IMR-90 (cell line): ENCODE measurements around the gene AUTS2. TPM values are rescaled to one million over a fixed set of nuclear protein-coding genes. Genes with fewer than 3 reads are reported as not detected.

Experiments used
- ATAC-seq: fragments of 200-7000 bp; cut with Tn5 transposase; 2 replicates; pipeline ENCODE4 v1.9.1; 2020; ENCODE audit warnings: low read depth, mild to moderate bottlenecking, moderate library complexity
- BruUV-seq: library from RNA; stranded (reverse); fragments of 400-500 nt; replicated peaks from 2 replicates; lab custom pipeline; 2021; lab: Mats Ljungman, UMichigan
- CTCF ChIA-PET: fragments of 300-600 bp; formaldehyde crosslinking; extraction: SDS; loops from one replicate; lab custom pipeline; 2021; ENCODE audit warnings: antibody characterized with exemption; lab: Yijun Ruan, JAX
- POLR2A ChIA-PET: fragments of 300-600 bp; sonication (Branson Sonifier 250); formaldehyde crosslinking; loops from one replicate; lab custom pipeline; 2022; ENCODE audit warnings: antibody characterized with exemption; ENCODE audit not compliant: unreplicated experiment; lab: Charles Lee
- DNase-seq: peaks from one replicate; pipeline ENCODE4 v3.0.0; 2013
- H2AFZ ChIP-seq: replicated peaks from 2 replicates; pipeline ENCODE3; 2013; ENCODE audit warnings: low read length, mild to moderate bottlenecking; ENCODE audit not compliant: poor library complexity
- H2AK5ac ChIP-seq: 2 replicates; pipeline ENCODE4 v1.6.1; 2013; ENCODE audit warnings: low read depth, low read length, inconsistent platforms
- H2AK9ac ChIP-seq: replicated peaks from 2 replicates; pipeline ENCODE3; 2013; ENCODE audit warnings: mild to moderate bottlenecking, low read depth, low read length, moderate library complexity; ENCODE audit not compliant: poor library complexity
- H2BK120ac ChIP-seq: 2 replicates; pipeline ENCODE4 v1.6.1; 2013; ENCODE audit warnings: low read depth, low read length, inconsistent platforms
- H2BK15ac ChIP-seq: 3 replicates; pipeline ENCODE4 v1.6.1; 2013; ENCODE audit warnings: low read depth, low read length, inconsistent platforms
- H2BK20ac ChIP-seq: 2 replicates; pipeline ENCODE4 v1.6.1; 2013; ENCODE audit warnings: low read depth, mild to moderate bottlenecking, inconsistent platforms, low read length, moderate library complexity
- H2BK5ac ChIP-seq: 2 replicates; pipeline ENCODE4 v1.6.1; 2013; ENCODE audit warnings: mild to moderate bottlenecking, low read depth, low read length, inconsistent platforms; ENCODE audit not compliant: poor library complexity, severe bottlenecking
- H3K14ac ChIP-seq: replicated peaks from 2 replicates; pipeline ENCODE4 v1.6.1; 2013; ENCODE audit warnings: low read depth, low read length, inconsistent platforms
- H3K18ac ChIP-seq: 2 replicates; pipeline ENCODE4 v1.6.1; 2013; ENCODE audit warnings: low read depth, low read length, control low read depth
- H3K23ac ChIP-seq: 2 replicates; pipeline ENCODE4 v1.6.1; 2013; ENCODE audit warnings: low read depth, low read length, inconsistent platforms
- H3K27ac ChIP-seq: 2 replicates; pipeline ENCODE4 v1.5.1; 2013; ENCODE audit warnings: mild to moderate bottlenecking, control low read depth, low read length; ENCODE audit not compliant: insufficient read depth
- H3K27me3 ChIP-seq: 2 replicates; pipeline ENCODE4 v1.6.1; 2013; ENCODE audit warnings: low read length; ENCODE audit not compliant: control insufficient read depth, insufficient read depth
- H3K36me3 ChIP-seq: 2 replicates; pipeline ENCODE4 v1.6.1; 2013; ENCODE audit warnings: low read length, mixed read lengths; ENCODE audit not compliant: control insufficient read depth, insufficient read depth
- H3K4ac ChIP-seq: 2 replicates; pipeline ENCODE4 v1.6.1; 2013; ENCODE audit warnings: low read depth, low read length, inconsistent platforms
- H3K4me1 ChIP-seq: 2 replicates; pipeline ENCODE4 v1.6.1; 2013; ENCODE audit warnings: low read length, mixed read lengths; ENCODE audit not compliant: control insufficient read depth, insufficient read depth
- H3K4me2 ChIP-seq: 2 replicates; pipeline ENCODE4 v1.6.1; 2013; ENCODE audit warnings: low read depth, mild to moderate bottlenecking, control low read depth, low read length, moderate library complexity
- H3K4me3 ChIP-seq: 2 replicates; pipeline ENCODE4 v1.5.1; 2013; ENCODE audit warnings: low read depth, mild to moderate bottlenecking, control low read depth, low read length, moderate library complexity; ENCODE audit not compliant: insufficient read depth
- H3K56ac ChIP-seq: 2 replicates; pipeline ENCODE4 v1.6.1; 2013; ENCODE audit warnings: low read length, inconsistent platforms; ENCODE audit not compliant: insufficient read depth; ENCODE audit errors: extremely low read depth
- H3K79me1 ChIP-seq, 2 experiments: 2 replicates each; pipeline ENCODE4 v1.6.1; 2013; ENCODE audit warnings: low read length in 2 of 2, inconsistent platforms in 1 of 2, low read depth in 1 of 2
- H3K9ac ChIP-seq: 2 replicates; pipeline ENCODE4 v1.6.1; 2013; ENCODE audit warnings: low read depth, low read length, control low read depth
- H3K9me1 ChIP-seq: 2 replicates; pipeline ENCODE4 v1.6.1; 2013; ENCODE audit warnings: low read length, inconsistent platforms; ENCODE audit not compliant: insufficient read depth
- H3K9me3 ChIP-seq: 2 replicates; pipeline ENCODE4 v1.6.1; 2013; ENCODE audit warnings: low read length; ENCODE audit not compliant: control insufficient read depth, insufficient read depth
- H4K20me1 ChIP-seq: 2 replicates; pipeline ENCODE4 v1.6.1; 2013; ENCODE audit warnings: low read length, inconsistent platforms; ENCODE audit not compliant: insufficient read depth
- H4K5ac ChIP-seq: 2 replicates; pipeline ENCODE4 v1.6.1; 2013; ENCODE audit warnings: mild to moderate bottlenecking, low read depth, low read length, control low read depth
- H4K8ac ChIP-seq, 2 experiments: 2 replicates each; pipeline ENCODE4 v1.6.1; 2013; ENCODE audit warnings: low read depth in 2 of 2, low read length in 2 of 2, control low read depth in 1 of 2, inconsistent platforms in 1 of 2
- H4K91ac ChIP-seq: 2 replicates; pipeline ENCODE4 v1.6.1; 2013; ENCODE audit warnings: low read depth, low read length, inconsistent platforms; ENCODE audit not compliant: insufficient read depth
- CEBPB ChIP-seq: IDR thresholded peaks from 2 replicates; pipeline ENCODE4 v1.6.1; 2012; ENCODE audit warnings: low read depth, low read length, improper control_type of control experiment
- CHD1 ChIP-seq: IDR thresholded peaks from 2 replicates; pipeline ENCODE4 v1.6.1; 2012; ENCODE audit warnings: low read depth, low read length, improper control_type of control experiment
- ELK1 ChIP-seq: fragments of 150-350 bp; IDR thresholded peaks from 2 replicates; pipeline ENCODE4 v1.6.1; 2016; ENCODE audit warnings: low read depth, mild to moderate bottlenecking, low read length, moderate library complexity, borderline replicate concordance
- POLR2A ChIP-seq: IDR thresholded peaks from 2 replicates; pipeline ENCODE4 v1.6.1; 2012; ENCODE audit warnings: mild to moderate bottlenecking, low read depth, low read length
- RFX5 ChIP-seq: IDR thresholded peaks from 2 replicates; pipeline ENCODE4 v1.8.0; 2012; ENCODE audit warnings: low read depth, mild to moderate bottlenecking, low read length, moderate library complexity
- USF2 ChIP-seq: fragments of 150-350 bp; IDR thresholded peaks from 2 replicates; pipeline ENCODE4 v1.6.1; 2017; ENCODE audit warnings: mild to moderate bottlenecking, antibody characterized with exemption, low read length, low read depth
- WGBS, 2 experiments: methylation state at CpG; one replicate each; pipeline versions ENCODE4 v1.1.5 to v1.1.7; 2013; ENCODE audit warnings: missing lambda C conversion rate in 2 of 2; ENCODE audit not compliant: insufficient read length in 1 of 2; ENCODE audit errors: extremely low coverage in 2 of 2; 5-methylcytosine and 5-hydroxymethylcytosine counted together
- dilution Hi-C: fragments of 300-500 bp; cut with HindIII; formaldehyde crosslinking; loops from one replicate; pipeline ENCODE4 v1.14.3; 2018; ENCODE audit warnings: low sequenced_read_pairs; ENCODE audit not compliant: unreplicated experiment
- in situ Hi-C: fragments of 300-500 bp; cut with MboI; formaldehyde crosslinking; loops from 3 replicates; pipeline ENCODE4 v1.14.3; 2019; ENCODE audit warnings: low sequenced_read_pairs, inconsistent platforms, mixed read lengths
- intact Hi-C: fragments of 100-400 bp; cut with micrococcal nuclease; formaldehyde crosslinking; loops from 2 replicates; pipeline ENCODE4 v1.10.0; 2022
- polyA plus RNA-seq, 3 experiments: library from polyadenylated mRNA; depleted of rRNA; stranded (reverse); fragments of >200 nt; gene quantifications; 2 replicates each; pipeline ENCODE4 v1.2.3, GENCODE V29; 2012; ENCODE audit warnings: low replicate concordance in 1 of 3
- total RNA-seq: library from RNA; depleted of rRNA; stranded (reverse); fragments of >200 nt; gene quantifications from 2 replicates; pipeline ENCODE4 v1.2.3, GENCODE V29; 2012

Gene AUTS2
- total and polyA plus RNA-seq, 2 of the 4 experiments (the other 2 are of a cell fraction), result 0.90 to 3.0 TPM

- Histone ChIP-seq H3K14ac (no peak overlapping the region), H2BK20ac (no peak overlapping the region), H3K9ac (no peak overlapping the region), H4K20me1 (no peaks in the 10 kb centered on the region), H2BK120ac (no peak overlapping the region), H3K4me2 (no peak overlapping the region), H4K8ac (no peak overlapping the region), H4K5ac (no peak overlapping the region), H3K27ac (no peak overlapping the region), H3K18ac (no peak overlapping the region), H3K4me1 (no peaks in the 10 kb centered on the region), H2BK5ac (no peak overlapping the region), H4K91ac (no peak overlapping the region), H2AFZ (no peak overlapping the region), H3K4me3 (no peak overlapping the region), H2AK9ac (no peak overlapping the region), H3K23ac (no peak overlapping the region), H3K56ac (no peak overlapping the region), H3K27me3 (no peaks in the 10 kb centered on the region), H3K79me1 (no peaks in the 10 kb centered on the region), H3K4ac (no peak overlapping the region), H2AK5ac (no peak overlapping the region), H3K9me1 (no peaks in the 10 kb centered on the region), H3K9me3 (no peaks in the 10 kb centered on the region), H2BK15ac (no peak overlapping the region), H3K36me3 (no peaks in the 10 kb centered on the region)
- in situ Hi-C loops, result no loop called here
- no peak for ATAC-seq
- no TSS peak for BruUV-seq
- TF ChIP-seq POLR2A (no peak), CHD1 (no peak), RFX5 (no peak), CEBPB (no peak), USF2 (no peak), ELK1 (no peak)
- POLR2A ChIA-PET, result no interaction called here
- no CpG with 5 or more reads among the region's 2 CpGs for WGBS, 2 experiments
- dilution Hi-C loops, result no loop called here
- intact Hi-C loops, result no loop called here
- no peak for DNase-seq
- CTCF ChIA-PET, result no interaction called here
Observed at GRCh38 chr7:70352906-70353305, 754.6 kb downstream of the AUTS2 start.
